IMR-90 (cell line): Measurements from ENCODE around the gene ABCA12. TPM values are rescaled to one million over a fixed set of nuclear protein-coding genes. Genes with fewer than 3 reads are reported as not detected.

ENCODE experiments used
- ATAC-seq: fragments of 200-7000 bp; cut with Tn5 transposase; 2 replicates; pipeline ENCODE4 v1.9.1; 2020; ENCODE audit warnings: low read depth, mild to moderate bottlenecking, moderate library complexity
- BruUV-seq: library from RNA; stranded (reverse); fragments of 400-500 nt; replicated peaks from 2 replicates; lab custom pipeline; 2021; lab: Mats Ljungman, UMichigan
- CTCF ChIA-PET: fragments of 300-600 bp; formaldehyde crosslinking; extraction: SDS; loops from one replicate; lab custom pipeline; 2021; ENCODE audit warnings: antibody characterized with exemption; lab: Yijun Ruan, JAX
- POLR2A ChIA-PET: fragments of 300-600 bp; sonication (Branson Sonifier 250); formaldehyde crosslinking; loops from one replicate; lab custom pipeline; 2022; ENCODE audit warnings: antibody characterized with exemption; ENCODE audit not compliant: unreplicated experiment; lab: Charles Lee
- DNase-seq: peaks from one replicate; pipeline ENCODE4 v3.0.0; 2013
- H2AFZ ChIP-seq: replicated peaks from 2 replicates; pipeline ENCODE3; 2013; ENCODE audit warnings: low read length, mild to moderate bottlenecking; ENCODE audit not compliant: poor library complexity
- H2AK5ac ChIP-seq: 2 replicates; pipeline ENCODE4 v1.6.1; 2013; ENCODE audit warnings: low read depth, low read length, inconsistent platforms
- H2AK9ac ChIP-seq: replicated peaks from 2 replicates; pipeline ENCODE3; 2013; ENCODE audit warnings: mild to moderate bottlenecking, low read depth, low read length, moderate library complexity; ENCODE audit not compliant: poor library complexity
- H2BK120ac ChIP-seq: 2 replicates; pipeline ENCODE4 v1.6.1; 2013; ENCODE audit warnings: low read depth, low read length, inconsistent platforms
- H2BK15ac ChIP-seq: 3 replicates; pipeline ENCODE4 v1.6.1; 2013; ENCODE audit warnings: low read depth, low read length, inconsistent platforms
- H2BK20ac ChIP-seq: 2 replicates; pipeline ENCODE4 v1.6.1; 2013; ENCODE audit warnings: low read depth, mild to moderate bottlenecking, inconsistent platforms, low read length, moderate library complexity
- H2BK5ac ChIP-seq: 2 replicates; pipeline ENCODE4 v1.6.1; 2013; ENCODE audit warnings: mild to moderate bottlenecking, low read depth, low read length, inconsistent platforms; ENCODE audit not compliant: poor library complexity, severe bottlenecking
- H3K14ac ChIP-seq: replicated peaks from 2 replicates; pipeline ENCODE4 v1.6.1; 2013; ENCODE audit warnings: low read depth, low read length, inconsistent platforms
- H3K18ac ChIP-seq: 2 replicates; pipeline ENCODE4 v1.6.1; 2013; ENCODE audit warnings: low read depth, low read length, control low read depth
- H3K23ac ChIP-seq: 2 replicates; pipeline ENCODE4 v1.6.1; 2013; ENCODE audit warnings: low read depth, low read length, inconsistent platforms
- H3K27ac ChIP-seq: 2 replicates; pipeline ENCODE4 v1.5.1; 2013; ENCODE audit warnings: mild to moderate bottlenecking, control low read depth, low read length; ENCODE audit not compliant: insufficient read depth
- H3K27me3 ChIP-seq: 2 replicates; pipeline ENCODE4 v1.6.1; 2013; ENCODE audit warnings: low read length; ENCODE audit not compliant: control insufficient read depth, insufficient read depth
- H3K36me3 ChIP-seq: 2 replicates; pipeline ENCODE4 v1.6.1; 2013; ENCODE audit warnings: low read length, mixed read lengths; ENCODE audit not compliant: control insufficient read depth, insufficient read depth
- H3K4ac ChIP-seq: 2 replicates; pipeline ENCODE4 v1.6.1; 2013; ENCODE audit warnings: low read depth, low read length, inconsistent platforms
- H3K4me1 ChIP-seq: 2 replicates; pipeline ENCODE4 v1.6.1; 2013; ENCODE audit warnings: low read length, mixed read lengths; ENCODE audit not compliant: control insufficient read depth, insufficient read depth
- H3K4me2 ChIP-seq: 2 replicates; pipeline ENCODE4 v1.6.1; 2013; ENCODE audit warnings: low read depth, mild to moderate bottlenecking, control low read depth, low read length, moderate library complexity
- H3K4me3 ChIP-seq: 2 replicates; pipeline ENCODE4 v1.5.1; 2013; ENCODE audit warnings: low read depth, mild to moderate bottlenecking, control low read depth, low read length, moderate library complexity; ENCODE audit not compliant: insufficient read depth
- H3K56ac ChIP-seq: 2 replicates; pipeline ENCODE4 v1.6.1; 2013; ENCODE audit warnings: low read length, inconsistent platforms; ENCODE audit not compliant: insufficient read depth; ENCODE audit errors: extremely low read depth
- H3K79me1 ChIP-seq, 2 experiments: 2 replicates each; pipeline ENCODE4 v1.6.1; 2013; ENCODE audit warnings: low read length in 2 of 2, inconsistent platforms in 1 of 2, low read depth in 1 of 2
- H3K9ac ChIP-seq: 2 replicates; pipeline ENCODE4 v1.6.1; 2013; ENCODE audit warnings: low read depth, low read length, control low read depth
- H3K9me1 ChIP-seq: 2 replicates; pipeline ENCODE4 v1.6.1; 2013; ENCODE audit warnings: low read length, inconsistent platforms; ENCODE audit not compliant: insufficient read depth
- H3K9me3 ChIP-seq: 2 replicates; pipeline ENCODE4 v1.6.1; 2013; ENCODE audit warnings: low read length; ENCODE audit not compliant: control insufficient read depth, insufficient read depth
- H4K20me1 ChIP-seq: 2 replicates; pipeline ENCODE4 v1.6.1; 2013; ENCODE audit warnings: low read length, inconsistent platforms; ENCODE audit not compliant: insufficient read depth
- H4K5ac ChIP-seq: 2 replicates; pipeline ENCODE4 v1.6.1; 2013; ENCODE audit warnings: mild to moderate bottlenecking, low read depth, low read length, control low read depth
- H4K8ac ChIP-seq, 2 experiments: 2 replicates each; pipeline ENCODE4 v1.6.1; 2013; ENCODE audit warnings: low read depth in 2 of 2, low read length in 2 of 2, control low read depth in 1 of 2, inconsistent platforms in 1 of 2
- H4K91ac ChIP-seq: 2 replicates; pipeline ENCODE4 v1.6.1; 2013; ENCODE audit warnings: low read depth, low read length, inconsistent platforms; ENCODE audit not compliant: insufficient read depth
- MXI1 ChIP-seq: IDR thresholded peaks from 2 replicates; pipeline ENCODE4 v1.6.1; 2012; ENCODE audit warnings: low read depth, mild to moderate bottlenecking, low read length, moderate library complexity, borderline replicate concordance
- WGBS, 2 experiments: methylation state at CpG; one replicate each; pipeline versions ENCODE4 v1.1.5 to v1.1.7; 2013; ENCODE audit warnings: missing lambda C conversion rate in 2 of 2; ENCODE audit not compliant: insufficient read length in 1 of 2; ENCODE audit errors: extremely low coverage in 2 of 2; 5-methylcytosine and 5-hydroxymethylcytosine counted together
- dilution Hi-C: fragments of 300-500 bp; cut with HindIII; formaldehyde crosslinking; loops from one replicate; pipeline ENCODE4 v1.14.3; 2018; ENCODE audit warnings: low sequenced_read_pairs; ENCODE audit not compliant: unreplicated experiment
- in situ Hi-C: fragments of 300-500 bp; cut with MboI; formaldehyde crosslinking; loops from 3 replicates; pipeline ENCODE4 v1.14.3; 2019; ENCODE audit warnings: low sequenced_read_pairs, inconsistent platforms, mixed read lengths
- intact Hi-C: fragments of 100-400 bp; cut with micrococcal nuclease; formaldehyde crosslinking; loops from 2 replicates; pipeline ENCODE4 v1.10.0; 2022
- polyA plus RNA-seq, 3 experiments: library from polyadenylated mRNA; depleted of rRNA; stranded (reverse); fragments of >200 nt; gene quantifications; 2 replicates each; pipeline ENCODE4 v1.2.3, GENCODE V29; 2012; ENCODE audit warnings: low replicate concordance in 1 of 3
- total RNA-seq: library from RNA; depleted of rRNA; stranded (reverse); fragments of >200 nt; gene quantifications from 2 replicates; pipeline ENCODE4 v1.2.3, GENCODE V29; 2012

The ABCA12 gene
- total and polyA plus RNA-seq, 2 of the 4 experiments (the other 2 are of a cell fraction), result under 0.01 TPM; not detected in 1

DNA sequence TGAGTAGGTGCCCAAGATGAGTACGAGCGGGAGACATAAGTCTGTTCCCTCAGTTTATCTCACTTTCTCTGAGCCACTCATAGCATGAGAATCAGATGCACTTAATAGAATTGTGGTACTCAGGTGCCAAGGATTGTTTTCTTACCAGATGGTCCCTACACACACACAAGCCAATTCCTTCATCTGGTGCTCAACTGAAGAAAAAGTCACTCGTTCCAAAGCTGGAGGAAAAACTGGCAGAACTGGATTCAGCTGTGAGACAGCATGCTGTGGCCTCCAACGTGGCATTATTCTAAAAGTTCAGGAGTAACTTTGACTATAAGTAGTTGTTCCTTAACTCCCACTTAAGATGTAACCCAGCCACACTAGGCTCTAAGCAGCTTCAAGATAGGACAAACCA lies 33.4 kb upstream of the ABCA12 start:
- H3K27me3 ChIP-seq, result no peaks in the 10 kb centered on the region
- H3K36me3 ChIP-seq, result no peaks in the 10 kb centered on the region
- no peak overlapping the region for H2BK20ac ChIP-seq
- H4K8ac ChIP-seq, result no peak overlapping the region
- no peak overlapping the region for H3K14ac ChIP-seq
- H3K18ac ChIP-seq, result no peak overlapping the region
- ATAC-seq (no peak), DNase-seq (no peak)
- H3K4me1 ChIP-seq, result no peaks in the 10 kb centered on the region
- H3K4me3 ChIP-seq, result no peak overlapping the region
- POLR2A ChIA-PET, result no interaction called here
- no peak overlapping the region for H3K23ac ChIP-seq
- H3K56ac ChIP-seq, result no peak overlapping the region
- H4K91ac ChIP-seq, result no peak overlapping the region
- in situ Hi-C loops (no loop called here), dilution Hi-C loops (no loop called here), intact Hi-C loops (no loop called here)
- no peaks in the 10 kb centered on the region for H4K20me1 ChIP-seq
- no peak overlapping the region for H2BK5ac ChIP-seq
- H2BK120ac ChIP-seq, result no peak overlapping the region
- CTCF ChIA-PET, result no interaction called here
- H3K9me1 ChIP-seq, result no peaks in the 10 kb centered on the region
- H3K4ac ChIP-seq, result no peak overlapping the region
- H2BK15ac ChIP-seq, result no peak overlapping the region
- no CpG with 5 or more reads among the region's 4 CpGs for WGBS, 2 experiments
- H2AK9ac ChIP-seq, result no peak overlapping the region
- no peak overlapping the region for H3K4me2 ChIP-seq
- no peak for TF ChIP-seq MXI1
- H2AFZ ChIP-seq, result no peak overlapping the region
- no peak overlapping the region for H3K9ac ChIP-seq
- no peak overlapping the region for H3K27ac ChIP-seq
- BruUV-seq, result no TSS peak
- no peak overlapping the region for H2AK5ac ChIP-seq
- no peaks in the 10 kb centered on the region for H3K9me3 ChIP-seq
- H4K5ac ChIP-seq, result no peak overlapping the region
- no peaks in the 10 kb centered on the region for H3K79me1 ChIP-seq
